ENCODE data around the gene CKMT2. TPM values are rescaled to one million over a fixed set of nuclear protein-coding genes. Genes with fewer than 3 reads are reported as not detected.
A peak's percentile ranks its signal among the peaks of the same experiment; 100 is the strongest.

Gene CKMT2
- total RNA-seq, 1 experiment from 2014 or later: not detected

- ChIA-PET CTCF (no interaction called here), POLR2A (no interaction called here)
- Histone ChIP-seq H3K4me3 (ENCODE audit: low read depth, low read length) (no peak overlapping the region), H3K9me3 (no peaks in the 10 kb centered on the region), H3K4me1 (no peaks in the 10 kb centered on the region), H3K36me3 (ENCODE audit: control insufficient read depth, insufficient read depth, low read length) (no peaks in the 10 kb centered on the region), H3K27me3 (replicated peaks; ENCODE audit: control insufficient read depth, insufficient read depth, low read length) (no peaks in the 10 kb centered on the region)
- peaks cover 11% of the 10 kb centered on the region for H3K36me3 Mint-ChIP-seq (ENCODE audit: insufficient read depth, unreplicated experiment)
- peak in 1 of 2 experiments; percentile 9 for TF ChIP-seq CTCF (IDR thresholded peaks at IDR 0.05; ENCODE audit: insufficient read depth in 1 of 2, low read depth in 1 of 2, low read length in 1 of 2, severe bottlenecking in 1 of 2, unreplicated experiment in 1 of 2)
- no TSS peak for BruUV-seq (replicated peaks)
- intact Hi-C loops (cut with micrococcal nuclease; ENCODE audit: unreplicated experiment): no loop called here
- no peak overlapping the region for H3K4me3 Mint-ChIP-seq (ENCODE audit: unreplicated experiment)
- no peaks in the 10 kb centered on the region for H3K27me3 Mint-ChIP-seq (ENCODE audit: insufficient read depth, unreplicated experiment)
- H3K4me1 Mint-ChIP-seq (ENCODE audit: low read depth, unreplicated experiment): no peaks in the 10 kb centered on the region
- H3K9me3 Mint-ChIP-seq (ENCODE audit: unreplicated experiment): no peaks in the 10 kb centered on the region
- H3K27ac Mint-ChIP-seq (ENCODE audit: unreplicated experiment): no peak overlapping the region
- DNase-seq: peak in 1 of 2 experiments; percentile 30
Observed at GRCh38 chr5:81212211-81212751, 20.8 kb upstream of the CKMT2 start.

- ChIA-PET POLR2A (no interaction called here), CTCF (no interaction called here)
- no TSS peak for BruUV-seq (replicated peaks)
- H3K27me3 ChIP-seq (replicated peaks; ENCODE audit: control insufficient read depth, insufficient read depth, low read length): no peaks in the 10 kb centered on the region
- Mint-ChIP-seq H3K36me3 (ENCODE audit: insufficient read depth, unreplicated experiment) (peaks cover 11% of the 10 kb centered on the region), H3K4me1 (ENCODE audit: low read depth, unreplicated experiment) (no peaks in the 10 kb centered on the region), H3K4me3 (ENCODE audit: unreplicated experiment) (no peak overlapping the region), H3K27ac (ENCODE audit: unreplicated experiment) (peak overlapping the region; percentile 25), H3K27me3 (ENCODE audit: insufficient read depth, unreplicated experiment) (no peaks in the 10 kb centered on the region), H3K9me3 (ENCODE audit: unreplicated experiment) (no peaks in the 10 kb centered on the region)
- peak; percentile 23 to 45 for DNase-seq
- no peaks in the 10 kb centered on the region for H3K36me3 ChIP-seq (ENCODE audit: control insufficient read depth, insufficient read depth, low read length)
- intact Hi-C loops (cut with micrococcal nuclease; ENCODE audit: unreplicated experiment): no loop called here
- no peak for TF ChIP-seq CTCF (IDR thresholded peaks at IDR 0.05; ENCODE audit: insufficient read depth in 1 of 2, low read depth in 1 of 2, low read length in 1 of 2, severe bottlenecking in 1 of 2, unreplicated experiment in 1 of 2)
- H3K4me1 ChIP-seq: no peaks in the 10 kb centered on the region
- no peak overlapping the region for H3K4me3 ChIP-seq (ENCODE audit: low read depth, low read length)
- H3K9me3 ChIP-seq: no peaks in the 10 kb centered on the region
Observed at GRCh38 chr5:81213070-81213469, 20.1 kb upstream of the CKMT2 start.

GRCh38 chr5:81214848-81215247 is 18.3 kb upstream of the CKMT2 start:
- intact Hi-C loops (cut with micrococcal nuclease; ENCODE audit: unreplicated experiment): no loop called here
- Histone ChIP-seq H3K4me3 (ENCODE audit: low read depth, low read length) (no peak overlapping the region), H3K36me3 (ENCODE audit: control insufficient read depth, insufficient read depth, low read length) (no peaks in the 10 kb centered on the region), H3K9me3 (no peaks in the 10 kb centered on the region), H3K27me3 (replicated peaks; ENCODE audit: control insufficient read depth, insufficient read depth, low read length) (no peaks in the 10 kb centered on the region), H3K4me1 (no peaks in the 10 kb centered on the region)
- H3K27me3 Mint-ChIP-seq (ENCODE audit: insufficient read depth, unreplicated experiment): no peaks in the 10 kb centered on the region
- peaks cover 11% of the 10 kb centered on the region for H3K36me3 Mint-ChIP-seq (ENCODE audit: insufficient read depth, unreplicated experiment)
- no peak for TF ChIP-seq CTCF (IDR thresholded peaks at IDR 0.05; ENCODE audit: insufficient read depth in 1 of 2, low read depth in 1 of 2, low read length in 1 of 2, severe bottlenecking in 1 of 2, unreplicated experiment in 1 of 2)
- BruUV-seq (replicated peaks): no TSS peak
- H3K27ac Mint-ChIP-seq (ENCODE audit: unreplicated experiment): no peak overlapping the region
- H3K4me3 Mint-ChIP-seq (ENCODE audit: unreplicated experiment): no peak overlapping the region
- no peak for DNase-seq
- no peaks in the 10 kb centered on the region for H3K9me3 Mint-ChIP-seq (ENCODE audit: unreplicated experiment)
- POLR2A ChIA-PET: no interaction called here
- H3K4me1 Mint-ChIP-seq (ENCODE audit: low read depth, unreplicated experiment): no peaks in the 10 kb centered on the region
- CTCF ChIA-PET: no interaction called here

Measured in Caco-2 (cell line).